Measurements from ENCODE around the gene MAP3K14.
A peak's percentile ranks its signal among the peaks of the same experiment; 100 is the strongest.
"Not testable (repeated sequence)": the region's sequence is repeated elsewhere in the genome, so short reads cannot be mapped to it uniquely, and the experiment has no call there.

The MAP3K14 gene

DNA sequence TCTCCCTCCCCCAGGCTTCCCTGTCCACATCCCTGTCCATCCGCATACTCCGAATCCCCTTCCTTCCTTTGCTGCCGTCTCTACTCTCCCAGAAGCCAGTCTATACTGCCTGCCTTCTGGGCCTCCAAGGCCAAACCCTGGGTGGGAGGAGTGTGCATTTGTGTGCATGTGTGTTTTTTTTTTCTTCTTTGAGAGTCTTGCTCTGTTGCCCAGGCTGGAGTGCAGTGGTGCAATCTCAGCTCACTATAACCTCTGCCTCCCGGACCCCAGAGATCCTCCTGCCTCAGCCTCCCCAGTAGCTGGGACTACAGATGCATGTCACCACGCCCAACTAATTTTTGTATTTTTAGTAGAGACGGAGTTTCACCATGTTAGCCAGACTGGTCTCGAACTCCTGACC lies 63.6 kb downstream of the MAP3K14 start:
- not testable (repeated sequence) for DNase-seq

DNA sequence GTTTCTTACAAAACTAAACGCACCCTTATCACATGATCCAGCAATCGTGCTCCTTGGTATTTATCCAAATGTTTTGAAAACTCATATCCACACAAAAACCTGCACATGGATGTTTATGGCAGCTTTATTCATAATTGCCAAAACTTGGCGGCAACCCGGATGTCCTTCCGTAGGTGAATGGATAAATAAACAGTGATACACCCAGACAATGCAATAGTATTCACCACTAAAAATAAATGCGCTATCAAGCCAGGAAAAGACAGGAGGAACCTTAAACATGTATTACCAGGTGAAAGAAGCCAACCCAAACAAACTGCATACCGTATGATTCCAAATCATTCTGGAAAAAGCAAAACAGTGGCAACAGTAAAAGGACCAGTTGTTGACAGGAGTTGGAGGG lies 64.9 kb downstream of the MAP3K14 start:
- no peak for DNase-seq

DNA sequence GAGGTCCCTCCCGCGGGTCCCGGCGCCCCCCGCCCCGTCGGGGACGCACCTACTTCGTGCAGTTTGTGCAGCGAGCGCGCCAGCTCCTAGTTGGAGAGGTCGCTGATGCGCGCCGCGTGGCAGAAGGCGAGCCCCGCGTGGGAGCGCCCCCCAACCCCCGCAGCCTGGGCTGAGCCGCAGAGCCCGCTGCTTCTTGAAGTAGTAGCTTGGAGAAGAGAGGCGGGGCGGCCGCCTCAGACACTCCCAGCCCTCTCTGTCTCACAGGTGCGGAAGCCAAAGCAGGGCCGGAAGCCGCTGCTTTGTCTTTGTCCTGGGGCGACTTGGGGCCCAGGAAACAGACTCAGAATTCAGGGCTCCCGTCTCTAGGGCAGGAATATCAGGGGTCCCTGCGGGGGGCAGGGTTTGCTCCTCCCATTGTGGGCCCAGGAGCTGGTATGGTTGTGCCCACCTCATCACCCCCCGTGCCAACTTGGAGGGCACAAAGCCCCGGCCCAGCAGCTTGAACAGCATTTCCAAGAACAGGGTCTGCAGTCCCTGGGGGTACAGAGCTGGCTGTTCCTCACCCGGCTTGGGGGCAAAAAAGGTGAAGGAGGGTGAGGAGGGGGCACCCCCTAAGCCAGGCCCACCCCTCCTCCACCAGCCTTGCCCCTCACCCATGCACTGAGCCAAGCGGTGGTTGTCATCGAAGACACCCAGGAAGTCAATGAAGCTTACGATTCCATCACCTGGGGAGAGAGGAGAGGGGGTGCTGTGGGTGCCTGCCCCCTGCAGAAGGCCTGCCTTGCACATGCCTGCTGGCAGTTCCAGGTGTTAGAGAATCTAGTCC lies 68.5 kb downstream of the MAP3K14 start:
- peak; percentile 58 for DNase-seq

DNA sequence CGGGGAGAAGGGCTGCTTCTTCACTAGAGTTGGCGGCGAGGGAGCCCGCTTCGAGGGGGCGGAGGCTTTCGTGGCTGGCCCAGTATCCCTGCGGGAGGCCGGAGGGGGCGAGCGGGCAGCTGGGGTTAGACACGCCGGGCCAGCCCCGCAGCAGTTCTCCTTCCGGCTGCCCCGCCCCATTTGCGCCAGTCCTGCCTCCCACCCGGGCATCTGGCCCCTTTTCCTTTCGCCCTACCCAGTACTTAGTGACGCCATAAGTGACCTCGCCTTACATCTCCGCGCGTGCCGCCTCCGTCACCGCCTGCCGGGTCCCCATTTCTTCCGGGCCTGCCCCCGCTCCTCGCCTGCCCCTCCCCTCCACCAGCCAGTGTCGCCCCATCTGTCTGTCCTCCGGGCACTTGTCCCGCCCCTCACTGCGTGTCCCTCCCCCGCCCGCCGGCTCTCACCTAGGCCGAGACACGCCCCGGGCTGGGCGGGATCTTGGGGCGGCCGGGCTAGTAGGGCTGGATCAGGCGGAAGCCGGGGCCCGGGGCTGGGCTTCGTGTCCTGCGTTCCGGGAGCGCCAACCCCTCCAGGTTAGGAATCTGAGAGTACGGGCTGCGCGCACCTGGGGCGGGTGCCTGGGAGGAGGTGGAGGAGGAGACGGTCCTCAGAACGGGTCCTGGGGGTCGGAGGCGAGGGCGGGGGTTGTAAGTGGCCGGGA lies 69.2 kb downstream of the MAP3K14 start:
- peak; percentile 95 for DNase-seq

DNA sequence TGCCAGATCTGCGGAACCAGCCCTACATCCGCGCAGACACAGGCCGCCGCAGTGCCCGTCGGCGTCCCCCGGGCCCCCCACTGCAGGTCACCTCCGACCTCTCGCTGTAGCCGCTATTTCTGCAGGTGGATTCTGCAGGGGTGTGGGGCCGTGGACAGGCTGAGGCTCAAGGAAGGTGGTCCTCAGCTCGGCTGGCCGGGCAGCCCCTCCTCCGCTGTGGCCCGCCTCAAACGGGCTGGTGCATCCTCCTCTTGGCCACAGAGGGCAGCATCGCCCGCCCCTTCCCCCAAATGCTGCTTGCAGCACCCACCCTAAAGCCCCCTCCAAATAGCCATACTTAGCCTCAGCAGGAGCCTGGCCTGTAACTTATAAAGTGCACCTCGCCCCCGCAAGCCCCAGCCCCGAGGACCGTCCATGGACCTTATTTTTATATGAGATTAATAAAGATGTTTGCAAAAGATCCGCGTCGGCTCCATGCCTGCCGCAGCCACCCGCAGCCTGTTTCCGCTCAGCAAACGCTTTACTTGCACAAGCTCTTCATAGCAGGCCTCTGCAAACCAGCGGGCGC lies 69.9 kb downstream of the MAP3K14 start:
- DNase-seq, result peak; percentile 51

DNA sequence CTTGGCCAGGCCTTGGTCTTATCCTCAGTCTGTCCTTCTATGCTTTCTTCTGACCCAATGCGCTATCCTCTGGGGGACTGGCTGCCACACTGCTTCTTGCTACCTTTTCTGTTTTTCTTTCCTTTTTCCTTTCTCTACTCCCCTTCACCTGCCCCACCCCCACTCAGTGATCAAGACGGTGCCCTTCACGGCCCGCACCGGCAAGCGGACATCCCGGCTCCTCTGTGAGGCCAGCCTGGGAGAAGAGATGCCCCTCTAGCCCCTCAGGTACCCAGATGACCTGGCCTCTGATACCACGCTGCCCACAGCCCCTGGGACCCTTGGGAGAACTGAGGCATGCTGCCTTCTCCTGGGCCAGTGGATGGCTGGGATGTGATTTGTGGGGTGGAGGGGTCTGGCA lies 70.5 kb downstream of the MAP3K14 start:
- DNase-seq, result no peak

DNA sequence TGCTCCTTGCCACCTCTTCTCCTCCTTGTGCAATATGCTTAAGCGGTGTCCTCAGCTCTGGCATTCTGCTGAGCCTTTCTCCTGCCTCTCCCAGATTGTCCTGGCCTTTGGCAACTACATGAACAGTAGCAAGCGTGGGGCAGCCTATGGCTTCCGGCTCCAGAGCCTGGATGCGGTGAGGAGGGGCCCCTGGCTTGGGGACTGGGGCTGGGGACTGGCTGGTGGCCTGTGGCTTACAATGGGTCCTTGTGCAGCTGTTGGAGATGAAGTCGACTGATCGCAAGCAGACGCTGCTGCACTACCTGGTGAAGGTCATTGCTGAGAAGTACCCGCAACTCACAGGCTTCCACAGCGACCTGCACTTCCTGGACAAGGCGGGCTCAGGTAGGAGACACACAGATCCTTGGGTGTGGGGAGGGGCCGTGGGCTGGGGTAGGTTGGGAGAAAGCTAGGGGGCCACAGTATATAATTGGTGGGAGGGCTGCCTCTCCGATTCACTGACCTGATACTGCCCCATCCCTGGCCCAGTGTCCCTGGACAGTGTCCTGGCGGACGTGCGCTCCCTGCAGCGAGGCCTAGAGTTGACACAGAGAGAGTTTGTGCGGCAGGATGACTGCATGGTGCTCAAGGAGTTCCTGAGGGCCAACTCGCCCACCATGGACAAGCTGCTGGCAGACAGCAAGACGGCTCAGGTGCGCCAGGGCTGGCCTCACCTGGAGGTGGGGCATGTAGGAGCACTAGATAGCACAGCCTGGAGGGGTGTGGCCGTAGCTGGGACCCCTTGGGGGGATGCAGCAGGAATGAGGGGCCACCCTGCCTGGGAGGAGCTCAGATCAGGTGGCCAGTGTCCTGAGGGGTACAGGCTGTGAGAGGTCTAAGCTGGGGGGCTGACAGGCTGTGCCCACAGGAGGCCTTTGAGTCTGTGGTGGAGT lies 71.8 kb downstream of the MAP3K14 start:
- no peak for DNase-seq

DNA sequence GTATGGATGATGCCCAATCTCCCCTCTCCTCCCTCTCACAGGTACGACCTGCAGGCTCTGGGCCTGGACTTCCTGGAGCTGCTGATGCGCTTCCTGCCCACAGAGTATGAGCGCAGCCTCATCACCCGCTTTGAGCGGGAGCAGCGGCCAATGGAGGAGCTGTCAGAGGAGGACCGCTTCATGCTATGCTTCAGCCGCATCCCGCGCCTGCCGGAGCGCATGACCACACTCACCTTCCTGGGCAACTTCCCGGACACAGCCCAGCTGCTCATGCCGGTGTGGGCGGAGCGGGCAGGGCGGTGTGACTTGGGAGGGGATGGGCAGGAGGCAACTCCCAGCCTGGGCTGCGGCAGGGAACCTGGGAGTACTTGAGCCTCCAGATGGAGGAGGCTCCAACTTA lies 73.1 kb downstream of the MAP3K14 start:
- peak; percentile 62 for DNase-seq

DNA sequence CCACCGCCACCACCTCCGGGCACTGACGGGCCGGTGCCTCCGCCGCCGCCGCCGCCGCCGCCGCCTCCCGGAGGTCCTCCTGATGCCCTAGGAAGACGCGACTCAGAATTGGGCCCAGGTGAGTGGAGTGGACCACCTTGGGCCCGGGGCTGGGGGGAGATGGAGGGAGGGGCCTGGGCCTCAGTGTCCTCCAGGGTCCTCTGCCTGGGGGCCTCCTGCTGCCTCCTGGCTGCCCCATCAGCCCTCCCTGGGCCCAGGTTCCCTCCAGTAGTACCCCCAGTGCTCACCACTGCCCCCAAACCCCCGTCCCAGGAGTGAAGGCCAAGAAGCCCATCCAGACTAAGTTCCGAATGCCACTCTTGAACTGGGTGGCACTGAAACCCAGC lies 74.8 kb downstream of the MAP3K14 start:
- DNase-seq, result no peak

DNA sequence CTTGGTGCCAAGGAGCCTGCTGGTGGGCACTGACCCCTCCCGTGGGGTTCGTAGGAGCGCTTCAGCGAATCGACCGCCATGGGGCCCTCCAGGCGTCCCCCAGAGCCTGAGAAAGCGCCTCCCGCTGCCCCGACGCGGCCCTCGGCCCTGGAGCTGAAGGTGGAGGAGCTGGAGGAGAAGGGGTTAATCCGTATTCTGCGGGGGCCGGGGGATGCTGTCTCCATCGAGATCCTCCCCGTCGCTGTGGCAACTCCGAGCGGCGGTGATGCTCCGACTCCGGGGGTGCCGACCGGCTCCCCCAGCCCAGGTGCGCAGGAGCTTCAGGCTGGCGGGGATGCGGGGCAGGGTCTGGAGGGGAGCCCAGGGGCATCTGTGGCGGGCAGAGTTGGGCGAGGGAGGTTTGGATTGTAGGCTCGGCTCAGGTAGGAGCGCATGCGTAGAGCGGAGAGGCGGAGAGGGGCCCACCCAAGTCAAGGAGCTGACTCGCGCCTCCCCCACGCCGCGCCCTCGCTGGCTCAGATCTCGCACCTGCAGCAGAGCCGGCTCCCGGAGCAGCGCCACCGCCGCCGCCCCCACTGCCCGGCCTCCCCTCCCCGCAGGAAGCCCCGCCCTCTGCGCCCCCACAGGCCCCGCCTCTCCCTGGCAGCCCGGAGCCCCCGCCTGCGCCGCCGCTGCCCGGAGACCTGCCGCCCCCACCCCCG lies 75.3 kb downstream of the MAP3K14 start:
- peak; percentile 30 for DNase-seq

DNA sequence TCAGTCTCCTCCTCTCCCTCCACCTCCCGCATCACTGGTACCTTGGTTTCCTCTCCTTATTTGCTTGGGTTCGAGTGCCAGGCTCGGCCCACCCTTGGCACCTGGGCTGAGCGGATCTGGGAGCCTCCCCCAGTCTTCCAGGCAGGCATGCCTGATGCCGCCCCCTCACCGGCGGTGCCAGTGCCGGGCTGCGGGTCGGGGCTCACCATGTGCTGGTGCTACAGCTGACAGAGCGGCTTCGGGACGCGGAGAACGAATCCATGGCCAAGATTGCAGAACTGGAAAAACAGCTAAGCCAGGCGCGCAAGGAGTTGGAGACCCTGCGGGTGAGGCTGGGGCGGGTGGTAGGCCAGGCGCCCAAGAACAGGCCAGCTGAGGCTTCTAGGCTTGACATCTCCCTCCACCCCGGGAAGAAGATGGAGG lies 75.9 kb downstream of the MAP3K14 start:
- peak; percentile 15 for DNase-seq

DNA sequence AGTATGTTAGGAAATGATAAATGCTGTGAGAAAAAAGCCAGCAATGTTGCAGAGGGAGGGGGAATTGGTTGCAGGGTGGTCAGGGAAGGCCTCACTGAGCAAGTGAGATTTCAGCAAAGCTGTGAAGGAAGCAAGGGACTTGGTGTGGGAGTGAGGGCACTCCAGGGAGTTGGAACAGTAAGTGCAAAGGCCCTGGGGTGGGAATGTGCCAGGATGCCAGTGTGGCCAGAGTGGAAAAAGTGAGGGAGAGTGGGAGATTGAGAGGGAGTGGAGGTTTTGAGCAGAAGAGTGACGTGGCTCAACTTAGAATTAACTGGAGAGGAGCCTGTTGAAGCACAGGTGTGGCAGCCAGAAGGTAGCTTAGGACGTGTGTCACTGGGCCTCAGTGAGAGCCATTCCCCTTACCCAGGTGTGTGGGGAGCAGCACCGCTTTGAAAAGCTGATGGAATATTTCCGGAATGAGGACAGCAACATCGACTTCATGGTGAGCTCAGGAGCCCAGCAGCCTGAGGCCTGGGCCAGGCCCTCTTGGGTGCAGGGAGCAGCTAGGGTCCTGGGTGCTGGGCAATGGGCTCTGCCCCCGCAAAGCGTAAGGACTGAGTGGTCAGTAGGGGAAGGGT lies 78.6 kb downstream of the MAP3K14 start:
- no peak for DNase-seq

DNA sequence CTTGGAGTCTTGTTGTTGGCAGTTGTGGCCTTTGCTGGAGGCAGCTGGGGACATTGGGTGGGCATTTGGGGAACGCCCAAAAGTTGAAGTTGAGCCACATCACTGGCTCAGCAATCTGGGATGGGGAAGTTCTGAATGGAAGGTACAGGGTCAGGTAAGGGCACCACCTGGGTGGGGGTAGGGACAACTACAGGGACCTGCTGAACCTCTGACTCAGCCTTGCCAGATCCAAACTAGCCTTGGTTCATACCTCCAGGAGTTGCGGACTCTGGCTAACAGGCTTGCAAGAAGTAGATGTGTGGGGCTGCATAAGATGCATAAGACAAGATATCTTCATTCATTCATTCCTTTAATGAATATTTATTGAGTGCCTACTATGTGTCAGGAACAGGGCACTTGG lies 79.1 kb downstream of the MAP3K14 start:
- DNase-seq, result no peak

DNA sequence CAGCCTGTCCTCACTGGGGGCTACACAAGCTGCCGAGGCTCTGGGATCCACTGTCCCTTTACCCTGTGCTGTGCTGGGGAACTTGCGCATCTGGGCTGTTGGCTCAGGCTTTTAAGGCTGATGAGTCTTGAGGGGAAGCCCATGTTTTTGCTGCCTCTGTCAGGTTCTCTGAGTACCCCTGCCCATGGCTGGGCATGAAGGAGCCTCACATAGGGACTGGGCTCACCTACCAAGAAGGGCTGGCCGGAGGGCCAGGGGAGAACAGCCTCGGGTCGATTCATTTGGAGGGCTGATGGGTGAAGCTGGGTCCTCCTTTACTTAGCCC lies 80.6 kb downstream of the MAP3K14 start:
- DNase-seq, result no peak

DNA sequence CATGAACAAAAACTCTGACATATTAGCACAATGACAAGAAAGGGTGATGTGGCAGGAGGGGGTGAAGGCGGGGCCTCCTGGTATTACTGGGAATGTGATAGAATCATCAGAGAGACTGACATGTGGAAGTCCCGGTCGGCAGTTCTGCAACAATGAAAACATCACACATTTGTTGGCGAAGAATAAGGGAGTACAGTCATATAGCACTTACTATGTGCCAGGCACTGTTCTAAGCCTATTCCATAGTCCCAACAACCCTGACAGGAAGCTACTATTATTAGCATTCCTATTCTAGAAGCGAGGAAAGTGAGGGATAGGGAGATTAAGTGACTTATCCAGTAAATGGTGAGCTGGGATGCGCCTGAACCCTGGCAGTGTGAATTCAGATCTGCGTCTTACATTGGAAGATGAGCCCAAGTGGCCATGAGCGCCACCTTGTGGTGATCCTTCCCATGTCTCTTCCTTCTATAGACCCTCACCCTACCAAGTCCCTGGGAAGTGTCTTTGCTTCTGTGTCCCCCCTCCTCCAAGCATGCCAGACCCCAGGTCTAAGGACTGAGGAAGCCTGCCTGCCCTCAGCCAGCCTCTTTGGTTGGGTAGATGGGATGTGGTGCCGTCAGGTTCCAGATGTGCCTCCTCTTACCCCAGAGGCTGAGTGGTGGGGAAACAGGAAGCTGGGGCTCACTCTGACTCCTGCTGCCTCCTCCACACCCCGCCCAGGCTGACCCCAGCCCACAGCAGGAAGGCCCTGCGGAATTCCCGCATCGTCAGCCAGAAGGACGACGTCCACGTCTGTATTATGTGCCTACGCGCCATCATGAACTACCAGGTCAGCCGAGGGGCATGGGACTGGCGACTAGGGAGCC lies 81.2 kb downstream of the MAP3K14 start:
- peak; percentile 59 for DNase-seq

DNA sequence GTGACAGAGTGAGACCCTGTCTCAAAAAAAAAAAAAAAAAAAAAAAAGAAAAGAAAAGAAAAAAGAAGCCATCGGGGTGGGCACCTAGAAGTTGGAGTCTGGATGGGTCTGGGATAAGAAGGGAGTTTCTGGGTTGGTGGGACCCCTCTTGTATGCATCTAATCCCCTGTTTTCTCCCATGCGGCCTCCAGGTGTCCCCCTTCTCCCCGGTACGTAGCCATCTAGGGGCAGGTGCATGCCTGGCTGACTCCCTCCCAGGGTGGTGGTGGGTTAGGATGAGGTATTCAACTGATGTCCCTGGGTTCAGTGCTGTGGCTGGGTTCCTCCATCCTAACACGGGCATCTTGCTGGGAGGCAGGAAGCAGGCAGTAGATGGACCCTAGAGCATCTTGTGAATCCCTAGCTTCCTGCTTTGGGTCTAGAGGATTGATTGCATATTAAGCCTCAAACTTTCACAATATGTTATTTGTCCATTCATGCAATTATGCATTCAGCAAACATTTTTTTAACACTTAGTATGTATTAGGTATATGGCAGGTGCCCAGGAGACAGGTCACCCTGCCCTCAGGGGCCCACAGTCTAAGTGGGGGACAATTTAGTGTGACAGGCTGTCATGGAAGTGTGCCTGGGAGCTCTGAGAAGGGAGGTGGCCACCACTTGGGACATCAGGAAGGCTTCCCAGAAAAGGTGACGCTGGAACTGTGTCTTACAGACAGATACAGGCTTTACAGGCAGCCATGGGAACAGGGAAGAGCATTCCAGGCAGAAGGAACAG lies 82.0 kb downstream of the MAP3K14 start:
- DNase-seq, result peak; percentile 29

DNA sequence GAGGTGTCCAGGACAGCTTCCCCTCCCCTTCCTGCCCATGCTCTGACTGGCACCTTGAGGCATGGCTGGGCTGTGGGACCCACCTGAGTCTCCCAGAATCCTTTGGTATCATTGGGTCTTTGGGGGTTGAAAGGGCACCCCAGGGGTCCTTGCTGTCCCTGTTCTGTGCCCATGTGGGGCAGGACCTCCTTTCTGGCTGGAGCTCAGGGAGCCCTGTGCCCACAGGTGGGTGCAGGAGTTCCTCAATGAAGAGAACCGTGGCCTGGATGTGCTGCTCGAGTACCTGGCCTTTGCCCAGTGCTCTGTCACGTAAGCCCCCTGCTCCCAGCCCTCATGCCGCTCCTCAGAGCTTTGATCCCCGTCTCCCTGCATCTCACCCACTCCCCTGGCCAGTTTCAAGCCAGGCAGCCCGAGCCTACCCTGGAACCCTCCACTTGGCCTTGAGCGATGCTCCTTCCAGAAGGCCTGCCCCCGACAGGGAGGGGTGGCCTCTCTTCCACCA lies 83.3 kb downstream of the MAP3K14 start:
- no peak for DNase-seq

DNA sequence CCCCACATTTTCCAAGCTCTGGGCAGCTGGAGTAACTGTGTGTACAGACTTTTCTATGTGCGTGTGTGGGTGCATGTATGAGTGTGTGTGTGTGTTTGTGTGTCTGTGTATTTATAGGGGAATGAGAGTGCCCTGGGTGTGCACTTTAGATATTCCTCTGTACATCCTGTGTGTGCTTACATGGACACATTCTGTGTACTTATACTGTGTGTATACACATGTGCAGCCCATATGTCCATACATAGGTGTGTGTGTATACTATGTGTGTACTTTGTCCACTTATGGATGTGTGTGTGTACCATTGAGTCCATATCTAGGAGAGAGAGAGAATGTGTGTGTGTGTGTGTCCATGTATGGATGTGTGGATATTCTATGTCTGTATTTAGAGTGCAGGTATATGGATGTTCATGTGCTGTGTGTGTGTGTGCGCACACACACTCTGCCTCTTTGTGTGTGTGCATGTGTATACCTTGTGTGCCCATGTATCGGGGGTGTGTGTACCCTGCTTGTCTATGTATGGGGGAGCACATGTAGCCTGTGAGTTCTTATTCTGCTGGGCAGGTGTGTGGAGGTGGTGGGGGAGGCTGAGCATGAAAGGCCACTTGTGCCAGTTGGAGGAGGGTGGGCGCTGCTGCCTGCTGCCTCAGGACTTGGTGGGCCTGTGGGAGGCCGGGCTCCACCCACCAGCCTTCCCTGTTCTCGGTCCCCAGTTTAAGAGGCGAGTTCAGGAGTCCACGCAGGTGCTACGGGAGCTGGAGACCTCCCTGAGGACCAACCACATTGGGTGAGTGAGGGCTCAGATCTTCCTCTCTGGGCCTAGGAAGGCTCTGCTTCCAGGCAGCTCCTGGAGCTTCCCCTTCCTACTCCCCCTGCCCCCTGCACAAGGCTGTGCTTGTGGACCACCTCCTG lies 84.1 kb downstream of the MAP3K14 start:
- no peak for DNase-seq
